GM19025 (cell line): ENCODE measurements around the gene TRAPPC2L.

Experiments
- ATAC-seq: cut with Tn5 transposase; IDR thresholded peaks from one replicate; pipeline ENCODE4 v1.9.1; 2021; ENCODE audit warnings: mild to moderate bottlenecking, low read depth, moderate library complexity; ENCODE audit not compliant: unreplicated experiment

TRAPPC2L gene

DNA sequence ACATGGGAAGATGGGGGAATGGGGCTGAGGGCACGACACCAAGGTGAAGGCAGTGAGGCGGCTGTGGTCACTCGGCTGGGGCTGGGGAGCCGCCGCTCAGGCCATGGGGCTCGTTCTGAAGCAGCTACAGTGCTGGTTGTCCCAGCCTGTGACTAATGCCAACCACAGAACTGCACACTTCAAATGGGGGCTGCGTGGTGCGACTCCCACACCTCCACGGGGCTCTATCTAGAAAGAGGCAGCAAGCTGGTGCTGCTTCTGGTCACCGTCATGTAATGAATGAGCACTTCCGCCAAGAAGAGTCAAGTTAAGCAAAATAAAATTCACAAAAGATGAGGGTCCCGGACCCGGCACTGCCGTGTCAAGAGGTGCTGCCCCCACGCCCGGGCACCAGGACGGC is 20.1 kb upstream of the TRAPPC2L start:
- no peak for ATAC-seq

DNA sequence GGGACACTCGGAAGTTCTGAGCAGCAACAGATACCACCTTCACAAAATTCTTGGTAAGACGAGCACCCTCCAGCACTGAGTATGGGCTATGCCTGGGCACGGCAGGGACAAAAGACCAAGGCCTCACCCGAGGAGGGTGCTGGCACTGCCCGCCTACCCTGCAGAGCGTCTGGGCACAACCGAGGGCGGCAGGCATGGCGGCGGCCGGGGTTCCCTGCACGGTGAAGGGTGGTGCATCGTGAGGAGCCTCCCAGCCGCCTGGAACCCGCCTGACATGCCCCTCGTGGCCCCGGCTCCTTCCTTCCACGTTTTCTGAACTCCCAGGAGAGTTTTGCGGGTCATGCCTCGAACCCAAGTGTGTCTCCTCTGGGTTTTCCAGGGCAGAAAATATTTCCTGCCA is 19.1 kb upstream of the TRAPPC2L start:
- no peak for ATAC-seq

DNA sequence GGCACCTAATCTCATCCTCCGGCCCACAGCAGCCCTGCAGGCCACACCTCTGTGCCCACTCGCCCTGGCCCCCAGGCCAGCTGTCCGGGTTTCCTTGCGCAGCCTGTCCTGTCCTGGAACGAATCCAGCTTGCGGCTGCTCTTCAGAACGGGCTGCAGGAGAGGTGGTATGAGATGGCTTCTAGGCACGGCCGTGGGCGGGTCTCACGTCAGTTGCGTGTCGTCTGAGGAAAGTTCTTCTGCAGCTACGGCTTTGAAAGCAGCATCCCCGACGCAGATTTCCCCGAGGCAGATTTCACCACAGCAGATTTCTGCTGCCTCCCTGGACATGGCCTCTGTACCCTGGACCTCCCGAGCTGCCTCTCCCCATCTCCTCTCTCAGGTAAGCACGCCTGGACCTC is 18.4 kb upstream of the TRAPPC2L start:
- ATAC-seq = no peak

DNA sequence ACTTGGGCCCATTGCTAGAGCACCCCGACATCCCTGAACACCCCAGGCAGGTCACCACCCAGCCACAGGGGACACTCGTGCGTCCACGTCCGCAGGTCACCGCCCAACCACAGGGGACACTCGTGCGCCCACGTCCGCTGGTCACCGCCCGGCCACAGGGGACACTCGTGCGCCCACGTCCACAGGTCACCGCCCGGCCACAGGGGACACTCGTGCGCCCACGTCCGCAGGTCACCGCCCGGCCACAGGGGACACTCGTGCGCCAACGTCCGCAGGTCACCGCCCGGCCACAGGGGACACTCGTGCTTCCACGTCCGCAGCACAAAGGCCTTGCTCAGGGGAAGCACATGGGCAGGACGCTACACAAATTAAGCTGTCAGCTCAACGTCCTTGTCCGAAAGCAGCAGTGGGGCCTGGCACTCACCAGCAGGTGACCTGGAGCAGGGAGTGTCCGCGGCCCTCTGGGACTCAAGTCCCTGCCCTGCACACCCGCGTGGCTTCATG is 17.8 kb upstream of the TRAPPC2L start:
- no peak for ATAC-seq

DNA sequence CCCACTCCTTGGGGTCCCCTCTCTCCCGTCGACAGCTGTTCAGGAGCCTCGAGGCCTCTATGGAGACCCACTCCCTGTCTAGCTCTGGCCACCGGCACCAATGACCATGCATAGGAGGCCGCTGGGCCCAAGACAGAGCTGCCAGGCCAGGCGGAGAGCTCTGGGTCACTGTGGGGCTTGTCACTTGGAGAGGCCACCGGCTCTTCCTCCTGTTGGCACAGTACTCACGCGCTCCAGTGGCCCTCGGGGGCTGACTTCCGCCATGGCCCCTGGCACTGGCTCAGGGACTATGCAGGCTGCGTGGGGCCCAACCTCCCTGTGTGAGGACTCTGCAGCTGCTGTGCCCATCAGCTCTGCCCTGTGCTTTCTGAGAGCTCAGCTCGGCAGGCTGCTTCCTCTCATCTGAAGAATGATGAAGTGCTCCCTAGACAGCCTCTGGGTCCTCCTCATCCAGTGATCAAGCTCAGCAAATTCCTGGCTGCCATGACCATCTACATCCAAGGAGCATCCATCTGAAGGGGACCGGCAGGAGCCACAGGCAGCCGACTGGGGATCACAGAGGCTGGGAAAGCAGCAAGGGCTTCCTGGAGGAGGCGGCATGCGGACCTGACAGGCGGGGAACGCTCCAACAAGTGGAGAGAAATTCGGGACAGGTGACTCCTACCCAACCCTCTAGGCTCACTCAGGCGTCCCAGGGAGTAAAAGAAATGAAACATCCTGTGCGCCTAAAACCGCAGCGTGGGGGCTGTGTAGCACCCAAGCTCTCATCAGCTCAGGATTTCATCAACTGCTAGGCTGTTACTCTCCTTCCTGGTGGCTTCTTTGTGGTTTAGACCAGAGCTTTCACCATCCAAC is 17.0 kb upstream of the TRAPPC2L start:
- no peak for ATAC-seq

DNA sequence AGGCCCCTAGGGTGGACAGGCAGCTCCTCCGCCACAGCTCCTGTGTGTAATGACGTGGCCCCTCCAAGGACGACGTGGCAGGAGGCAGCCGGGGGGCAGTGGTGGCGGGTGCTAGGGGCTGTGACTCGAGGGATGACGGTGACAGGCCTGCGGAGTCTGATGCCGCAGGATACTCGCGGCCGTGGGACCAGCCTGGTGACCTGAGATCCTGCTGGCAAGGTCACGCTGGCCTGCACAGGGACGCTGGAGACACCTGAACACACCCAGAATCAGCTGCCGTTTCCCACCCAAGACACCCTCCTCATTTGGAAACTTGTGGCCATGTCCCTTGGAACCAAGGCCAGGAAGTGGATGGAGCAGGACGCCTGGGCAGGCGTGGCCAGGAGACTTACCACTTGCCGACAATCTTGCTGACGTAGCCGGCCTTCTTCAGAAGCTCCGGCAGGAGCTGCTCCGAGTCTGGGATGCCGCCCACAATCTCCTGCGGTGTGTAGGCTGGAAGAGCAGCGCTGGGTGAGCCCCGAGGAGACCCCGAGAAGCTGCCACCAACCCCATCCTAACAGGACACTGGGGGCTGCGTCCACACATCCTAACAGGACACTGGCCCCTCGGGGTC is 16.2 kb upstream of the TRAPPC2L start:
- no peak for ATAC-seq

DNA sequence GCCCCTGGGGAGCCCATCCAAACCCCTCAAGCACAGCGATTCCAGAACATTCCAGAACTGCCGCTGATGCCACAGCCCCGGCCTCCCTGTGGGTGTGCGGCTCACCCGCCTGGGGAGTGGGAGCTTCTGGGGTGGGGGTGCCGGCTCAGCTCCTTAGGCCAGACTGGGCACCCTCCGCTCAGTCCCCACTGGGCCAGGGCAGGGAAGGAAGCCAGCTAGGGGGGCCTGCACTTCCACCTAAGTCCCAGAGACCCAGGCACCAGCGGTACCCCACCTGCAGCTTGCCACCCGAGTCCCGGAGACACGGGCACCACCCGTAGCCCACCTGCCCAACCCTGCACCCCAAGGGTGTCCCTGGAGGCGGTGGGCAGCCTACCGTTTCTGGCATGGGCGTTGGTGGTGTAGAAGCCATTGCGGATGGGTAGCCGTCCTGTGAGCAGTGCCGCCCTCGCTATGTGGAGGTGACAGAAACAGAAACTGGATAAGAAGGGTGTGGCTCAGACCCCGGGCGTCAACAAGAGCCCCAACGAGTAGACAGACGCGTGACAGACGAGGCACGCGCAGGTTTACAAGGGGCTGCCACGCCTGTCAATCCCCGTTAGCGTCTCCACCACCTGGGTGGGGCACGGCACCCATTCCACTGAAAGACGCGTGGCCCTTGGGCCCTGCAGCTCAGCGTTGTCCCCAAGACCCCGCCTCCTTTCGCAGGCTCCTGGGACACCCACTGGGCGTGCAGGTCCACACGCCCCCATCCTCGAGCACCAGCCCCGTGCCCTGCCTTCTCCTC is 15.2 kb upstream of the TRAPPC2L start:
- no peak for ATAC-seq

DNA sequence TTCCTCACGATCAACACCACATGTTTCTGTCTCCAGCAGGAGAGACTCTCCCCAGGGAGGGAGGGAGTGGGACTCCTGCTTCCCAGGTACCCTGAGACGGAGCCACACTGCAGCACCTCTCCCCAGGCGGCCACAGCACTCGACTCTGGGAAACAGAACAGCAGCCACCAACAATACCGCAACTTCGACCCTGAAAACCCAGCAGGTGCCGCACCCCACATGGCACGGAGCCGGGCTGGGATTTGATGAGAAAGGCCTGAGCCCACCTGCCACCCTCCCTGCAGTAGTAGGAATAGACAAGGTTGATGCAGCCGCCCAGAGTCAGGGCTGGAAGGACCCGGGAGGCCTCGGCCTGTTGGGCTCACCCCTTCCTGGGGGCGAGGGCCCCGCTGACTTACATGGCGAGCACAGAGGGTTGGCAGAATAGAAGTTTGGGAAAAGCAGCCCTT is 14.6 kb upstream of the TRAPPC2L start:
- no peak for ATAC-seq

DNA sequence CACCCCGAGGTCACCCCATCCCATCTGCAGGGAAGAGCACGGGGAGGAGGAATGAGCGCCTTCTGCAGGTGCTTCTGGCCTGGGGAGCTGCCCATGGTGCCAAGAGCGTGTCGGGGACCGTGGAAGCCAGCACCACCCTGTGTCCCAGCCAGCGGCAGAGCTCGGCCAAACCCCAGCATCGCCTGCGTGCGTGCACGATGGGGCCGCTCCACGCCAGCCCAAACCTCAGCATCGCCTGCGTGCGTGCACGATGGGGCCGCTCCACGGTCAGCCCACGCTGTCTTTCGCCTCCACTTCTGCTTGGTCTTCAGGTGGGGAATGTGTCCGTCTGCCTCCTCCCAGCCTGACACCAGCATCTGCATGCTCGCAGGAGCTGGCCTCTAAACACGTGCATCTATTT is 14.1 kb upstream of the TRAPPC2L start:
- no peak for ATAC-seq

DNA sequence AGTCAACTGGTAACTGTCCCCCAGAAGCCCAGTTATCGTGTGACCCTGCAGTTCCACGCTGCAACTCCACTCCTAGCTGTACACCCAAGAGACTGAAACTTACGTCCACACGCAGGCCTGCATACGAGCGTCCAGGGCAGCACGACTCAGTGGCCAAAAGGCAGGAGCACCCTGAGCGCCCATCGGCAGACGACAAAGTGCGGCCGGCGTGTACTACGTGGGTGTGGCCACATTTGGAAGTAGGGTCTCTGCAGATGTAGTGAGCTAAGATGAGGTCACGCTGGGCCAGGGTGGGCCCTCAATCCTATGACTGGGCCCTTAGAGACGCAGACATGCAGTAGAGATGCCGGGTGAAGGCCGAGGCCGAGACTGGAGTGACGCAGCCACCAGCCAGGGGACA is 13.7 kb upstream of the TRAPPC2L start:
- no peak for ATAC-seq

DNA sequence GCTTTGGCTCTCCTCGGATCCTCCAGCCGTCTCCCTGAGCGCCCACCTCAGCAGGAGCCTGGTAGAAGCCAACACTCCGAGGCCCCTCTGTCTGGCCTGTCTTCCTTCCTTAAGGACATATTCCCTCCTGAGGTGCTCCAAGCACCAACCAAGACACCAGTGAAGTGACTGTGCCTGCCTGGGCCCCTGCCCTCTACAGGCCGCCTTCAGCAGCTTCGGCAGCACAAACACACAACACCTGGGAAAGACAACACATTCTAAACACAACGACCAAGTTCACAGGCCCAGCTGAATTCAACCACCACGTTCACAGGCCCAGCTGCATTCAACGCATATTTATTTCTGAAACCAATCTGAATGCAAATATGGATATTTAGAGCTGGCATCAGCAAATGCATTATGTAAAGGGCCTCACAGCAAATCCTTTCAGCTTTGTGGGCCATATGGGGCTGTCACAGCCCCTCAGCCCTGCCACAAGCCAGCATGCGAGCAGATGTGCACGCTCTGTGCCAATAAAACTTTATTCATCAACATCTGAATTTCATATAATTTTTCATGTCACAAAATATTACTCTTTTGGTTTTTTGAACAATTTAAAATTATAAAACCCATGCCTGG is 12.4 kb upstream of the TRAPPC2L start:
- ATAC-seq = no peak

DNA sequence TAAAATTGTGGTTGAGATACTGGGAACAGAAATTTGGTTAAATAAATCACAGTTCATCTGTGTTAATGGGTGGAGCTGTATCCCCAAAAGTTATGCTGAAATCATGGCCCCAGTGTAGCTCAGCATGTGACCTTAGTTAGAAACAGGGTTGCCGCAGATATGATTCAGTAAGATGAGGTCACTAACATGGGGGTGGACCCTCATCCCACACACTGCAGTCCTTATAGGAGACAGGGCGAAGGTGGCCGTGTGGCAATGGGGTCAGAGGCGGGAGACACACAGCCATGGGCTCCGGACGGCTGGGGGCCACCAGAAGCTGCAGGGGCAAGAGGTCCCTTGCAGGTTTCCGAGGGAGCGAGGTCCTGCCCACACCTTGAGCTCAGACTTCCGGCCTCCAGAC is 10.8 kb upstream of the TRAPPC2L start:
- ATAC-seq = no peak

DNA sequence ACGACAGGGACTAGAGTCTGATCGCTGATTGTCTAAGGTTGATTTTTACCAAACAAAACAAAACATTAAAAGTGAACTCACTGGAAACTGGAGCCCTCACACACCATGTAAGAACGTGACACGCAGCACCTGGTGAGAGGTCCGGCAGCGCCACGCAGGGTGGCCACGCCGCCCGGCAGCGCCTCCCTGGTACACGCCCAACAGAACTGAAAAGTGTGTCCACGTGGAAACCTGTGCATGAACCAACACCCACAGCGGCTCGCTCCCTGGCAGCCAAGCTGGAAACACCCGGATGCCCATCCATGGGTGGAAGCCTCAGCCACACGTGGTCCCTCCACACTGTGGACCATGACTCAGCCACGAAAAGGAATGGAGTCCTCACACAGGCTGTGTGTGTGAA is 9.3 kb upstream of the TRAPPC2L start:
- ATAC-seq = no peak

DNA sequence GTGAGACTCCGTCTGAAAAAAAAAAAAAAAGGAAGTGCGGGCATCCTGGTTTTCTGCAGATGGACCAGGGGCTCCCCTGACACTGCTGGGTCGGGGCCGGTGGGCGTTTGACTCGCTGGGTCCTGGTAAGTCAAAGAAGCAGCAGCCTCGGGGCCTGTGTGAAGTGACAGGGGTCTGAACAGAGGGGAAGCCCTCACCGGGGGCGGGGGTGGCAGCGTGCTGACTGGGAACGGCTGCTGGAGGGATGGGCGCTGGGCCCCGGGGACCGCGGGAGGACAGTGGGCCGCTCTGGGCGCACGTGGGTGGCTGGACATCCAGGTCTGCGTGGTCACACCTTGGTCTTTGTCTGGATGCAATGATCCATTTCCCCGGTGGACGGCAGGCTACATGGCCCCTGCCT is 8.4 kb upstream of the TRAPPC2L start:
- ATAC-seq = no peak

DNA sequence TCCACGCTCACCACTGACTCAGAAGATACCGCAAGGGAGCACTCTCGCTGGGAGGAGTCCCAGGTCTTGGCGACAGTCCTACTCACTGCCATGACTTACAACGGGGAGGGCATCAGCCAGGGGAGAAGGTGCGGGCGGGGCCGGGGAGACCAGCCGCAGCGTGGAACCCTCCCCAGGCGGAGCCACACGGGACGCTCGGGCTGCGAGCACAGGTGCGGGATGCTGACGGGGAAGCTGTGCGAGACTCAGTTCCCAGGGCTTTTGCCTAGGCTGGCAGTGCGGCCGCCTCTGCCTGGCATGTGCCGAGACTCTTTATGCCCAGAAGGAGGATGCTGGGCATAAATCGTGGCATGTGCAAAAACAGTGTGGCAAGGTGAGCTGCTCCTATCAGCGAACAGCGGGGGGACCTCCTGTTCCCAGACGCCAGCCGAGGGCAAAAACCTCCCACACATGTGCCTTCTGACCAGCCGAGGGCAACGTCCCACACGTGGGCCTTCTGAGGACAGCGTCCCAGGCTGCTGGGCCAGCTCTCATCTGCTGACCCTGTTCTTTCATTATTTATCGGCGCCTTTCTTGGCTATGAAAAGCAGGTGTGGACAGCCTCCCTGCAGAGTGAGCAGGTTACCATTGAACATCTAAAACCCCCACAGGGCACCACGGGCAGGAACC is 6.3 kb upstream of the TRAPPC2L start:
- ATAC-seq = no peak

DNA sequence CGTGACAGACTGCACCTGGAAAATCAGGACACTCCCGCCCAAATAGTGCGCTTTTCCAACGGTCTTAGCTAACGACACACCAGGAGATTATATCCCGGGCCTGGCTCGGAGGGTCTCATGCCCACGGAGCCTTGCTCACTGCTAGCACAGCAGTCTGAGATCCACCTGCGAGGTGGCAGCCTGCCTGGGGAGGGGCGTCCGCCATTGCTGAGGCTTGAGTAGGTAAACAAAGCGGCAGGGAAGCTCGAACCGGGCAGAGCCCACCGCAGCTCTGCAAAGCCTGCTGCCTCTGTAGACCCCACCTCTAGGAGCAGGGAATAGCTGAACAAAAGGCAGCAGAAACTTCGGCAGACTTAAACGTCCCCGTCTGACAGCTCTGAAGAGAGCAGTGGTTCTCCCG is 5.3 kb upstream of the TRAPPC2L start:
- ATAC-seq = no peak

DNA sequence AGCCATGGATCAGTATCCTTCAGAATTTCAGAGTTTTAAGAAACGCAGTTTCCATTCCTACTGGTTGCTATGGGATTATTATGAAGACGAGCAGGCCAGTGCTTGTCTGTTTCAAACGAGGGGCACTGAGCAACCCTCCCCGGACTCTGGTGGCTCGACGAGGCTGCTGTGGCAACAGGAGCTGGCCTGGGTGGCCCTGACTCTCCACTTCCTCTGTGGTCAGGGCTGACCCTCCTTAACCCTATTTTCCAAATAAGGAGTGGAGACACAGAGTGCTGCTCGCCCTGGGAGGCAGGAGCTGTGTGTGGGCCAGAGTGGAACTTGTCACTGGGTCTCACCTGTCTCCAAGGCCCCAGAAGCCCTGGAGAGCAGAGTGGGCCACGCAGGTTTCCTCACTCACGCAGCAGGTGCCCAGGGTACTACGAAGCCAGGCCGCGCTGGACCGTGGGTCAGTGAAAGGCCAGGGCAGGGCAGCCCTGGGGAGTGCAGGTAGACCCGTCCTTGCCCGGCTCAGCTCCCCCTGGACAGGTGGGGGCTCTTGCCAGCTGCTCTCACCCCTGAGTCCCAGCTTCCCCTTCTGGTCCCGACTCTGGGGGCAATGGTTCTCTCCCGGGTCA is 3.5 kb upstream of the TRAPPC2L start:
- no peak for ATAC-seq

DNA sequence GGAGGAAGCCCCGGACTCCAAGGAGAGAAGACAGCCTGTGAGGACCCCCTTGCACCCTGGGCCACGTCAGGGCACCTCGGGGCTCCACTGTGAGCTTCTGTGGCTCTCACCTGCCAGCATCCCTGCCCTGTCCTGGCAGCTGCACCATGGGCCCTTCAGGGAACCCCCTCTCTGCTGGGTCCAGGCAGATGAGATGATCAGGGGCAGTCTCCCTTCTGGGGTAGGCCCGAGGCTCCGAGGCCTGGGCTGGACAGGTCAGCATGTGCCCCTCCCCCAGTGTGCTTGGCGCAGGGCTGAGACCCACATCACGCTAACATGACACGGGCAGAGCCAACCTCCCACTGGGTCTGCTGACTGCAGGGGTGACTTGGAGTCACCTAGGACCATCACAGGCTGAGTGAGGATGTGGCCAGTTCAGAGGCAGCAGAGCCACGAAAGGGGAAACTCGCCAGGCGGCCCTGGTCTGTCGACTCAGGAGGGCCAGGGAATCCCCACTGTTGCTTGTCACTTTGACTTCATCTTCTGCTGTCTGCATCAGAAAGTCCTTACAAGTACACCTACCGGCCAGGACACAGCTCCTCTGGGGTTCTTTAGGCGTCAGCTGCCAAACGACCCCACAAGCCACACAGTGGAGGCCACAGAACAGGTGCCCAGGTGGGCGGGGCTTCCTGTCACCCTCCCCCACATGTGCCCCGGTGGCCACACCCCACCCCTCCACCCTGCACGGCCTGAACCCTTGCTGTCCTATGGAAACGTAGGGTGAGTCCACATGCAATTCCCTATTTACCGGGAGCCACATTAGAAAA is 2.4 kb upstream of the TRAPPC2L start:
- ATAC-seq = no peak

DNA sequence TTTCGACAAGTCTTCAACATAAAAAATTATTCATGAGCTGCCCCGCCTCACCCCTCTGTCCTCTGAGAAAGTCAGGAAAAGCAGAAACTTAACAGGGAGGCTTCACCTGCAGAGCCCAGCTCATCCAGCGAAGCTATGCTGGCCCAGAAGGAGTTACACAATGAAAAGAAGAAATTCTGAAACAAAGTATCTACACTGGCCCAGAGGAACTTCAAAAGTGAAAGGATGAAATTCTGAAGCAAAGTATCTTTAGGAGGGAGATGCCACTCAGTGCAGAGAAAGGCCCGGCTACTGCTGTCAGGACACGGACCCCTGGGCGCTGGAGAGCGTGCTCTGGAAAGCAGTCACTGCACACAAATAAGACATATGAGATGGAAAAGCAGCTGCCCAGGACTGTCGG is 1.8 kb upstream of the TRAPPC2L start:
- no peak for ATAC-seq
